Dermis lymphatic vessel endothelial cell (primary cell): ENCODE results near the gene TLR4. TPM values are rescaled to one million over a fixed set of nuclear protein-coding genes. Genes with fewer than 3 reads are reported as not detected.

Experiments used
- total RNA-seq: library from RNA; depleted of rRNA; stranded (reverse); fragments of >200 nt; gene quantifications from 2 replicates; pipeline ENCODE4 v1.2.1, GENCODE V29; 2014

The TLR4 gene
- 124 and 222 TPM in 2 replicates for total RNA-seq

DNA sequence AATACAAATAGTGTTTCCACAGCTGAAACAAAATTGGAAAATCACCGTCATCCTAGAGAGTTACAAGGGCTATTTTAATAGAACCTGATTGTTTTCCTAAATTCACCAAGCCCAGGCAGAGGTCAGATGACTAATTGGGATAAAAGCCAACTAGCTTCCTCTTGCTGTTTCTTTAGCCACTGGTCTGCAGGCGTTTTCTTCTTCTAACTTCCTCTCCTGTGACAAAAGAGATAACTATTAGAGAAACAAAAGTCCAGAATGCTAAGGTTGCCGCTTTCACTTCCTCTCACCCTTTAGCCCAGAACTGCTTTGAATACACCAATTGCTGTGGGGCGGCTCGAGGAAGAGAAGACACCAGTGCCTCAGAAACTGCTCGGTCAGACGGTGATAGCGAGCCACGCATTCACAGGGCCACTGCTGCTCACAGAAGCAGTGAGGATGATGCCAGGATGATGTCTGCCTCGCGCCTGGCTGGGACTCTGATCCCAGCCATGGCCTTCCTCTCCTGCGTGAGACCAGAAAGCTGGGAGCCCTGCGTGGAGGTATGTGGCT is at the start of gene TLR4:
Gene TLR4 (plus strand): TSS at position 380 of the 552 bp plus-strand sequence. CDS start 70 bp downstream, at position 450.

